ENCODE measurements around the gene KLK10.

Gene KLK10

DNA sequence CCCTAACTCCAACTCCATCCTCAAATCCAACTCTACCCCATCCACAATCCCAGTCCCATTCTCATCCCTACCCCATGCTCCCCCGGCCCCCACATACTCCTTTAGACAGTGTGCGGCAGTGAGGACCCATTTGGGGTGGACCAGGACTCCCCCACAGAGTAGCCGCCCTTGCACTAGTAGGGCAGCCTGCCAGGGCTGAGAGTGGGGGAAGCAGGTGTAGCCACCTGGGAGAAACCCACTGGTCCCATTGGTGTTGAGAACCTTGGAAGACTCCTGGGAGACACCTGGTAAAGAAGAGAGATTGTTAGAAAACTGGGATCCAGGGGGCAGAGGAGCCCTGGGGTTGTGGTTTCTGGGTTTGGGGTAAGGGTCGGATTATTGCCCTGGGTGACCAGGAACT lies 40.8 kb upstream of the KLK10 start:
- no peaks in the 10 kb centered on the region for H3F3A ChIP-seq (ENCODE audit: insufficient read depth, low read length)
- H3K4me3 ChIP-seq (ENCODE audit: low read depth, low read length, poor library complexity, severe bottlenecking), result no peak overlapping the region
- H3K27me3 ChIP-seq (ENCODE audit: insufficient read depth, low read length), result no peaks in the 10 kb centered on the region
- no peak for TF ChIP-seq EZH2 (IDR thresholded peaks at IDR 0.05; ENCODE audit: borderline replicate concordance, low read length)
- no peak for TF ChIP-seq CTCF (IDR thresholded peaks at IDR 0.05; ENCODE audit: low read length)
- H3K9me3 ChIP-seq (ENCODE audit: low read length), result no peaks in the 10 kb centered on the region
- H4K20me1 ChIP-seq (ENCODE audit: insufficient read depth, low read length), result no peaks in the 10 kb centered on the region
- H3K4me2 ChIP-seq (ENCODE audit: low read length), result no peak overlapping the region
- H3K4me1 ChIP-seq (ENCODE audit: insufficient read depth, low read length, severe bottlenecking), result no peaks in the 10 kb centered on the region
- H3K27ac ChIP-seq (ENCODE audit: low read depth, low read length, poor library complexity, severe bottlenecking), result no peak overlapping the region
- H2AFZ ChIP-seq (ENCODE audit: low read length), result no peak overlapping the region
- no peaks in the 10 kb centered on the region for H3K9me2 ChIP-seq (ENCODE audit: low read depth, low read length)
- no peaks in the 10 kb centered on the region for H3K79me2 ChIP-seq (ENCODE audit: insufficient read depth, low read length)
- H3K9ac ChIP-seq (ENCODE audit: low read length), result no peak overlapping the region
- H3K36me3 ChIP-seq (ENCODE audit: insufficient read depth, low read length), result no peaks in the 10 kb centered on the region

DNA sequence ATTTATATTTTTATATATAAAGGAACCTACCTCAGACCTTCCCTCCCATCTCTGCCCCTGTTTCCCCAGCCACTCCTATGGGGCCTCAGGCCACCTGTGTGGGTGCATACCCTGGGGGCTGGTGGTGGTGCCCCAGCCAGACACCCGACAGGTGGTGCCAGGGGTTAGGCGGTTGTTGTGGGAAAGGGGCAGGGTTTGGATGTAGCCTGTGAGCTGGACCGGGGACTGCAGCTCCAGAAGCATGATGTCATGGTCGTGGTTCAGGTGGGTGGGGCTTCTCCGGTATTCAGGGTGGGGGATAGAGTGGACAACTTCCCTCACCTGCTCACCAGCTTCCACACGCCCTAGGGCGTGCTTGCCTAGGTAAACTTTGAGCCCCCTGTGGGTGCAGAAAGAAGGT lies 40.2 kb upstream of the KLK10 start:
- Histone ChIP-seq H3K79me2 (ENCODE audit: insufficient read depth, low read length) (no peaks in the 10 kb centered on the region), H2AFZ (ENCODE audit: low read length) (no peak overlapping the region), H3K4me3 (ENCODE audit: low read depth, low read length, poor library complexity, severe bottlenecking) (no peak overlapping the region), H4K20me1 (ENCODE audit: insufficient read depth, low read length) (no peaks in the 10 kb centered on the region), H3K9me2 (ENCODE audit: low read depth, low read length) (no peaks in the 10 kb centered on the region), H3K9me3 (ENCODE audit: low read length) (no peaks in the 10 kb centered on the region), H3K27me3 (ENCODE audit: insufficient read depth, low read length) (no peaks in the 10 kb centered on the region), H3K36me3 (ENCODE audit: insufficient read depth, low read length) (no peaks in the 10 kb centered on the region), H3K9ac (ENCODE audit: low read length) (no peak overlapping the region), H3F3A (ENCODE audit: insufficient read depth, low read length) (no peaks in the 10 kb centered on the region), H3K27ac (ENCODE audit: low read depth, low read length, poor library complexity, severe bottlenecking) (no peak overlapping the region), H3K4me1 (ENCODE audit: insufficient read depth, low read length, severe bottlenecking) (no peaks in the 10 kb centered on the region), H3K4me2 (ENCODE audit: low read length) (no peak overlapping the region)
- no peak for TF ChIP-seq EZH2 (IDR thresholded peaks at IDR 0.05; ENCODE audit: borderline replicate concordance, low read length)
- no peak for TF ChIP-seq CTCF (IDR thresholded peaks at IDR 0.05; ENCODE audit: low read length)

- no peaks in the 10 kb centered on the region for H3K9me2 ChIP-seq (ENCODE audit: low read depth, low read length)
- no peaks in the 10 kb centered on the region for H3K79me2 ChIP-seq (ENCODE audit: insufficient read depth, low read length)
- no peaks in the 10 kb centered on the region; the same call in 1 of the 2 replicates for H3K27me3 ChIP-seq (ENCODE audit: insufficient read depth, low read length)
- no peak overlapping the region for H3K4me3 ChIP-seq (ENCODE audit: low read depth, low read length, poor library complexity, severe bottlenecking)
- H3K36me3 ChIP-seq (ENCODE audit: insufficient read depth, low read length), result no peaks in the 10 kb centered on the region
- no peak overlapping the region for H3K27ac ChIP-seq (ENCODE audit: low read depth, low read length, poor library complexity, severe bottlenecking)
- H2AFZ ChIP-seq (ENCODE audit: low read length), result no peak overlapping the region
- no peak overlapping the region for H3K4me2 ChIP-seq (ENCODE audit: low read length)
- H4K20me1 ChIP-seq (ENCODE audit: insufficient read depth, low read length), result no peaks in the 10 kb centered on the region
- no peaks in the 10 kb centered on the region for H3K4me1 ChIP-seq (ENCODE audit: insufficient read depth, low read length, severe bottlenecking)
- no peaks in the 10 kb centered on the region for H3F3A ChIP-seq (ENCODE audit: insufficient read depth, low read length)
- H3K9ac ChIP-seq (ENCODE audit: low read length), result no peak overlapping the region
- H3K9me3 ChIP-seq (ENCODE audit: low read length), result no peaks in the 10 kb centered on the region
- TF ChIP-seq EZH2 (IDR thresholded peaks at IDR 0.05; ENCODE audit: borderline replicate concordance, low read length) (no peak), CTCF (IDR thresholded peaks at IDR 0.05; ENCODE audit: low read length) (no peak)
Observed at GRCh38 chr19:51055866-51056265, 36.4 kb upstream of the KLK10 start.
